ENCODE measurements around the gene AGXT. TPM values are rescaled to one million over a fixed set of nuclear protein-coding genes. Genes with fewer than 3 reads are reported as not detected.

AGXT gene
- total RNA-seq, 1 experiment from 2014 or later, result 0.36 TPM

GRCh38 chr2:240877460-240878340 is 9.1 kb downstream of the AGXT start:
- no TSS peak for BruUV-seq (replicated peaks)
- no peaks in the 10 kb centered on the region for H3K4me1 ChIP-seq (ENCODE audit: control insufficient read depth, insufficient read depth, low read length)
- CTCF ChIA-PET, result no interaction called here
- intact Hi-C loops (cut with micrococcal nuclease; ENCODE audit: unreplicated experiment) (no loop called here), in situ Hi-C loops (cut with HindIII; ENCODE audit: low pct_unique_long_range_greater_than_20kb, low sequenced_read_pairs) (no loop called here)
- H3K36me3 ChIP-seq (ENCODE audit: control insufficient read depth, insufficient read depth, low read length), result no peaks in the 10 kb centered on the region
- POLR2A ChIA-PET, result interaction anchor here (0.6 kb wide), 1 partner anchor 177 kb away, joined by 5 read pairs; no protein-coding TSS in a partner anchor
- no peaks in the 10 kb centered on the region for H3K27me3 ChIP-seq (ENCODE audit: control insufficient read depth, insufficient read depth, low read length)
- no peak overlapping the region for H3K27ac ChIP-seq (ENCODE audit: low read length)
- ATAC-seq, result 0 out of 2 replicates have a peak, but pooled peaks have one; percentile 39
- no peaks in the 10 kb centered on the region for H3K9me3 ChIP-seq (ENCODE audit: control insufficient read depth, insufficient read depth, low read depth, low read length)
- TF ChIP-seq SIN3A (IDR thresholded peaks at IDR 0.05; ENCODE audit: borderline replicate concordance, insufficient read depth, low read depth, low read length) (no peak), REST (IDR thresholded peaks at IDR 0.05; ENCODE audit: insufficient read depth in 1 of 2, low read depth in 2 of 2, low read length in 1 of 2) (no peak), POLR2AphosphoS5 (IDR thresholded peaks at IDR 0.05; ENCODE audit: low read depth, low read length) (no peak), TCF7L2 (IDR thresholded peaks at IDR 0.05; ENCODE audit: low read depth, low read length) (no peak), CTCF (IDR thresholded peaks at IDR 0.05) (no peak)
- DNase-seq (ENCODE audit: low read depth, low spot score), result no peak
- H3K4me3 ChIP-seq (ENCODE audit: low read depth in 2 of 2, low read length in 2 of 2), result no peak overlapping the region

DNA sequence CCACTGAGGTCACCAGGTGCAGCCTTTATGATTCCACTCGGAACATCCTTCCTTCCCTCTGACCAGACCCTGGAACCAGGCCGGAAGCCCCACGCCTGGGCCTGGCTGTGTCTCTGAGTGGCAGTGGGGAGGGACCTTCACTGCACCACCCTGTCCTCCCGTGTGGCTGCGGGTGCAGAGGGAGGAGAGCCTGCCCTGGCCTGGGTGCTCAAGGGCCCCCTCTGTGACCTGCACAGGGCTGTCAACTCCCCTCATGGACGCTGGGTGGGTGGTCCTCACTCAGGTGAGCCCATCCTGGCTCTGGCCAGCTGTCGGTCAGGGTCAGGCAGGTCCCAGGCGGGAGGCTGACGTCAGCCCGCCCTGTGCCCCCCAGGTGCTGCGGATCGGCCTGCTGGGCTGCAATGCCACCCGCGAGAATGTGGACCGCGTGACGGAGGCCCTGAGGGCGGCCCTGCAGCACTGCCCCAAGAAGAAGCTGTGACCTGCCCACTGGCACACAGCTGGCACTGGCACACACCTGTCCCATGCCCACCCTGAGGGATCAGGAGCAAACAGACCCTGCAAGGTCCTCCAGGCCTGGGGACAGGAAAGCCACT is 9.8 kb downstream of the AGXT start:
- BruUV-seq (replicated peaks), result no TSS peak
- in situ Hi-C loops (cut with HindIII; ENCODE audit: low pct_unique_long_range_greater_than_20kb, low sequenced_read_pairs), result no loop called here
- ChIA-PET CTCF (no interaction called here), POLR2A (no interaction called here)
- Histone ChIP-seq H3K27ac (ENCODE audit: low read length) (no peak overlapping the region), H3K36me3 (ENCODE audit: control insufficient read depth, insufficient read depth, low read length) (no peaks in the 10 kb centered on the region), H3K4me1 (ENCODE audit: control insufficient read depth, insufficient read depth, low read length) (no peaks in the 10 kb centered on the region), H3K4me3 (ENCODE audit: low read depth in 2 of 2, low read length in 2 of 2) (no peak overlapping the region), H3K27me3 (ENCODE audit: control insufficient read depth, insufficient read depth, low read length) (no peaks in the 10 kb centered on the region), H3K9me3 (ENCODE audit: control insufficient read depth, insufficient read depth, low read depth, low read length) (no peaks in the 10 kb centered on the region)
- no peak for TF ChIP-seq REST (IDR thresholded peaks at IDR 0.05; ENCODE audit: insufficient read depth in 1 of 2, low read depth in 2 of 2, low read length in 1 of 2)
- no peak for TF ChIP-seq SIN3A (IDR thresholded peaks at IDR 0.05; ENCODE audit: borderline replicate concordance, insufficient read depth, low read depth, low read length)
- TF ChIP-seq TCF7L2 (IDR thresholded peaks at IDR 0.05; ENCODE audit: low read depth, low read length), result no peak
- no peak for TF ChIP-seq POLR2AphosphoS5 (IDR thresholded peaks at IDR 0.05; ENCODE audit: low read depth, low read length)
- TF ChIP-seq CTCF (IDR thresholded peaks at IDR 0.05), result no peak
- intact Hi-C loops (cut with micrococcal nuclease; ENCODE audit: unreplicated experiment), result no loop called here
- DNase-seq (ENCODE audit: low read depth, low spot score), result no peak
- ATAC-seq, result no peak
